K562 (cell line): ENCODE data around the gene KCNJ11. TPM values are rescaled to one million over a fixed set of nuclear protein-coding genes. Genes with fewer than 3 reads are reported as not detected.

Experiments used
- RAD21 ChIP-seq, 2 experiments: fragments of 250-450 bp in 1 of 2; fragments of 450-650 bp in 1 of 2; sonication (Bioruptor Pico) in 1 of 2; formaldehyde crosslinking in 1 of 2; IDR thresholded peaks in 1 of 2; conservative IDR thresholded peaks in 1 of 2; 2 replicates each; pipeline versions ENCODE4 v1.4.0 to v1.8.0; 2020 to 2022; ENCODE audit warnings: mild to moderate bottlenecking in 2 of 2, moderate library complexity in 1 of 2
- polyA plus RNA-seq, 8 experiments: library from polyadenylated mRNA; depleted of rRNA in 4 of 8; stranded (reverse) in 5 of 8; unstranded in 3 of 8; fragments of >200 nt; fragmentation: Nextera tagmentation in 2 of 8; fragmentation: Illumina TruSeq in 1 of 8; extraction: Ambion mirVana in 2 of 8; extraction: Trizol in 1 of 8; gene quantifications; 2 replicates each; pipeline versions ENCODE4 v1.2.1 to v1.2.3, GENCODE V29; 2011 to 2014; ENCODE audit warnings: inconsistent platforms in 1 of 8, missing spikeins in 1 of 8
- total RNA-seq, 7 experiments: library from RNA; depleted of rRNA in 6 of 7; stranded (reverse); fragments of >200 nt in 6 of 7; fragmentation: Illumina TruSeq in 2 of 7; extraction: Trizol in 2 of 7; gene quantifications; 2 replicates each; pipeline versions ENCODE4 v1.2.1 to v1.2.3, GENCODE V29; 2011 to 2021; ENCODE audit warnings: low replicate concordance in 1 of 7
- TF ChIP-seq, protein P1 (sequence below): sonication (generic); formaldehyde crosslinking; IDR thresholded peaks from 2 replicates; pipeline ENCODE4 v1.8.0; 2022; ENCODE audit warnings: mild to moderate bottlenecking, missing genetic modification reagents, borderline replicate concordance
- TF ChIP-seq, protein P2 (sequence below): fragments of 250-450 bp; sonication (Bioruptor Pico); IDR thresholded peaks from 2 replicates; pipeline ENCODE4 v1.5.0; 2021; ENCODE audit warnings: mild to moderate bottlenecking, moderate library complexity

Gene KCNJ11
- total and polyA plus RNA-seq, 9 of the 15 experiments (the other 6 are each of a cell fraction or from before 2014, with no cell fraction given): 0.54 to 3.7 (median 0.86) TPM; not detected in 2

DNA sequence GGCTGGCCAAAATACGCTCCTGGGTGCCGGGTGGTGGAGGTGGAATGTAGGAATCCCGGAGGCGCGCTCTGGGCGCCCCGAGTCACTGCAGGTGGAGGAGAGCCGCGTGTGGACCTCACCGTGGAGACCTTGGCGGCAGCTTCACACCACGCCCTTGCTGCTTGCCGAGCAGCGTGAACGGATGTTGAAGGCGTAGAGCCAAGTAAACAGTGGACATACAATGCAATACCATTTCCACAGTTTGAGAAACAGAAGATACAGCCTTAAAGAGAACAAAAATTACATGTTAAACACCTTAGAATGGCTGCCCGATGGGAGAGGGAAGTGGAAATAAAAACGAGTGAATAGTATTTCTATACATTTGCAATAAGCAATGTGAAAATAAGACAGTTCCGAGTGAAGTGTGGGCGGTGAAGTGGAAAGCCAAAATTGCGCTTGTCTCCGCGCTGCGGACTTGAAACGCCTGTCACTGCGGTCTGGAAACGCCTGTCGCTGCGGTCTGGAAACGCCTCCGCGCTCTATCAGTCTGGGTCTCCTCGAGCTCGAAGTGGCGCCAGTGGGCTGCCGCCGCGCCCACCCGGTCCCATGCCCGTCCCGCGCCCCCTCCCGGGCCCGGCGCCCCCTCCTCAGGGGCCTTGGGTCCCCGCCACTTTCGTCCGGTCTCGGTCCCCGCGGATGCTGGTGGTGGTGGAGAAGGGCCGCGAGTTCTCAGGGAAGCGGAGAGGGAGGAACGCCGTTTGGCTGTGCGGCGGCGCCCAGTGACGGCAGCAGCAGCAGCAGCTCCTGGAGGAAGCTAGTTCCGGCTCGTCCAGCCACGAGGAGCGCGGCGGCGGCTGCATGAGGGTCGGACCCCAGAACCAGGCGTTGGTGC lies 35.3 kb downstream of the KCNJ11 start (continued):
- TF ChIP-seq, protein P1, sequence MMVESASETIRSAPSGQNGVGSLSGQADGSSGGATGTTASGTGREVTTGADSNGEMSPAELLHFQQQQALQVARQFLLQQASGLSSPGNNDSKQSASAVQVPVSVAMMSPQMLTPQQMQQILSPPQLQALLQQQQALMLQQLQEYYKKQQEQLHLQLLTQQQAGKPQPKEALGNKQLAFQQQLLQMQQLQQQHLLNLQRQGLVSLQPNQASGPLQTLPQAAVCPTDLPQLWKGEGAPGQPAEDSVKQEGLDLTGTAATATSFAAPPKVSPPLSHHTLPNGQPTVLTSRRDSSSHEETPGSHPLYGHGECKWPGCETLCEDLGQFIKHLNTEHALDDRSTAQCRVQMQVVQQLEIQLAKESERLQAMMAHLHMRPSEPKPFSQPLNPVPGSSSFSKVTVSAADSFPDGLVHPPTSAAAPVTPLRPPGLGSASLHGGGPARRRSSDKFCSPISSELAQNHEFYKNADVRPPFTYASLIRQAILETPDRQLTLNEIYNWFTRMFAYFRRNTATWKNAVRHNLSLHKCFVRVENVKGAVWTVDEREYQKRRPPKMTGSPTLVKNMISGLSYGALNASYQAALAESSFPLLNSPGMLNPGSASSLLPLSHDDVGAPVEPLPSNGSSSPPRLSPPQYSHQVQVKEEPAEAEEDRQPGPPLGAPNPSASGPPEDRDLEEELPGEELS (CRISPR knock-in tag): 0 out of 2 replicates have a peak, but pooled peaks have one; percentile 66
- TF ChIP-seq, protein P2, sequence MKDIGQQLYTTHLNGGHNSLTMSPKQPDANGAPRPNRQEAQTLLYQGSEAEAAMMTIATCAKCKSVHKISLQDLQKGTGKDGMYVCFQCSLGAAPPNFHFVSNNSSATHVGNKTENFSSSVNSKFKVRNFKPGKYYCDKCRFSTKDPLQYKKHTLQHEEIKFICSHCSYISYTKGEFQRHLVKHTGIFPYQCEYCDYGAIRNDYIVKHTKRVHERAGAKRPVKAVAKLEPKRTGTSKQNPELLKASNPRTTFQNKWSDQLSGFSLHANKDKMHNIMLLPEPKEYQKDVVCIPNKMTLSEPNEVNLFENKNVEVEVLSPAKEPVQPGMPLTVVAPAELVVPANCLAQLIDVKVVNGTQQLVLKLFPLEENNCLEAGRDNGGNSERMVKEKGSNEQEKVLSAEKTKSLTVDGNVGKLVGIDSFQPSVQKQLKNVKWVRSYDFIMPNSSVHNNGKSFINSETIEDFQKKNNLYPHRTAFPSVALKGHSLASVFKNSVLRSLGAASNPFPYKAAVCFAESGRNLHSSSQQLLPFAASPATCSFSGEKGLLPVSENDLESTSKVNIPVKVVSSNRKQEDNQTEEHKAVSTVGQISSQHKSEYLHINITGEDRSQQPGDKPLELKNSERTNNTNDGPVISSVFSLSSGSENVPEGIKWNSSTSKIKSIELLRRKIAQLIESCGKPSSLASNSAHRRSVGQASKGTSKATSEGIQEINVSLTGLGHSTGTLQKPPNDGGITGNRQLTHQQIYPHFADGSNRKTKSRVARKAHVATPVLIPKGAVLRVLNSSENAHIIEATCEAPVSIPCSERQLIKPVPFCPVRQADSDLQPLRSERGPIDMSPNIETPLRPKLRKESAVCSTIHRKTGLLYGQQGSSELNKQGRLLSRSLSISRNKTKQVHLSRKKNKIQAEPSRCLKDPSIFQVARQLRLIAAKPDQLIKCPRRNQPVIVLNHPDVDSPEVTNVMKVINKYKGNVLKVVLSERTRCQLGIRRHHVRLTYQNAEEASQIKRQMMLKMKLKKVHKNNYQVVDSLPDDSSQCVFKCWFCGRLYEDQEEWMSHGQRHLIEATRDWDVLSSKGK (CRISPR knock-in tag): no peak
- TF ChIP-seq RAD21 (CRISPR knock-in tag; conservative IDR thresholded peaks at IDR 0.05 in 1 of 2, IDR thresholded peaks at IDR 0.05 in 1 of 2): no peak
